Mesendoderm (in vitro differentiated cells): Measurements from ENCODE around the gene C1orf105.

Experiments used
- DNase-seq: peaks from one replicate; pipeline ENCODE4 v3.0.0; 2013
- H2AK5ac ChIP-seq: 2 replicates; pipeline ENCODE4 v1.6.1; 2013; ENCODE audit warnings: low read length, inconsistent platforms
- H2BK120ac ChIP-seq: 2 replicates; pipeline ENCODE4 v1.6.1; 2013; ENCODE audit warnings: low read depth, mild to moderate bottlenecking, low read length, moderate library complexity, mixed read lengths
- H2BK15ac ChIP-seq: replicated peaks from 2 replicates; pipeline ENCODE4 v1.6.1; 2013; ENCODE audit warnings: low read depth, mild to moderate bottlenecking, moderate library complexity
- H2BK5ac ChIP-seq: 2 replicates; pipeline ENCODE4 v1.6.1; 2013; ENCODE audit warnings: low read length, inconsistent platforms
- H3K18ac ChIP-seq: 2 replicates; pipeline ENCODE4 v1.6.1; 2013; ENCODE audit warnings: mild to moderate bottlenecking, low read length, mixed read lengths
- H3K23ac ChIP-seq: one replicate; pipeline ENCODE4 v1.6.1; 2013; ENCODE audit warnings: low read length
- H3K27ac ChIP-seq: 2 replicates; pipeline ENCODE4 v1.5.1; 2013; ENCODE audit warnings: low read depth, mild to moderate bottlenecking, inconsistent platforms, low read length, moderate library complexity
- H3K27me3 ChIP-seq: 2 replicates; pipeline ENCODE4 v1.6.1; 2013; ENCODE audit warnings: low read length, control low read depth, mild to moderate bottlenecking, inconsistent platforms; ENCODE audit not compliant: insufficient read depth, poor library complexity
- H3K36me3 ChIP-seq: 2 replicates; pipeline ENCODE4 v1.6.1; 2013; ENCODE audit warnings: low read length, inconsistent platforms; ENCODE audit not compliant: control insufficient read depth, insufficient read depth
- H3K4ac ChIP-seq: one replicate; pipeline ENCODE4 v1.6.1; 2013; ENCODE audit warnings: low read depth, mild to moderate bottlenecking, low read length, moderate library complexity
- H3K4me1 ChIP-seq: 2 replicates; pipeline ENCODE4 v1.6.1; 2013; ENCODE audit warnings: low read depth, low read length, inconsistent platforms; ENCODE audit not compliant: control insufficient read depth
- H3K4me2 ChIP-seq: 2 replicates; pipeline ENCODE4 v1.6.1; 2013; ENCODE audit warnings: low read length
- H3K4me3 ChIP-seq: 2 replicates; pipeline ENCODE4 v1.5.1; 2013; ENCODE audit warnings: mild to moderate bottlenecking, low read length
- H3K56ac ChIP-seq: one replicate; pipeline ENCODE4 v1.6.1; 2013; ENCODE audit warnings: low read length
- H3K79me1 ChIP-seq: 2 replicates; pipeline ENCODE4 v1.6.1; 2013; ENCODE audit warnings: low read length, inconsistent platforms
- H3K79me2 ChIP-seq: 2 replicates; pipeline ENCODE4 v1.6.1; 2013; ENCODE audit warnings: mild to moderate bottlenecking, low read length; ENCODE audit not compliant: control insufficient read depth, insufficient read depth
- H3K9ac ChIP-seq: 2 replicates; pipeline ENCODE4 v1.6.1; 2013; ENCODE audit warnings: low read length, inconsistent platforms
- H4K5ac ChIP-seq: one replicate; pipeline ENCODE4 v1.6.1; 2013; ENCODE audit warnings: low read length
- H4K8ac ChIP-seq: one replicate; pipeline ENCODE4 v1.6.1; 2013; ENCODE audit warnings: low read depth, mild to moderate bottlenecking, control low read depth, low read length, moderate library complexity
- WGBS: extraction: QIAGEN DNeasy Blood & Tissue Kit; methylation state at CpG from one replicate; pipeline ENCODE4 v1.1.7; 2013; ENCODE audit warnings: low lambda C conversion rate, missing lambda C conversion rate; ENCODE audit not compliant: insufficient coverage; ENCODE audit errors: extremely low coverage; 5-methylcytosine and 5-hydroxymethylcytosine counted together

Gene C1orf105

GRCh38 chr1:172378109-172378760 lies 42.2 kb upstream of the C1orf105 start:
- Histone ChIP-seq H4K5ac (no peak overlapping the region), H3K79me2 (no peaks in the 10 kb centered on the region), H3K4me1 (no peaks in the 10 kb centered on the region), H3K23ac (no peak overlapping the region), H3K4ac (no peak overlapping the region), H3K4me3 (no peak overlapping the region), H2BK15ac (no peak overlapping the region), H3K27ac (no peak overlapping the region), H3K79me1 (no peaks in the 10 kb centered on the region), H3K9ac (no peak overlapping the region), H2BK120ac (no peak overlapping the region), H3K18ac (no peak overlapping the region), H3K36me3 (no peaks in the 10 kb centered on the region), H2AK5ac (no peak overlapping the region), H4K8ac (no peak overlapping the region), H3K27me3 (no peaks in the 10 kb centered on the region), H3K56ac (no peak overlapping the region), H3K4me2 (no peak overlapping the region), H2BK5ac (no peak overlapping the region)
- WGBS, result no CpG with 5 or more reads among the region's 1 CpG
- no peak for DNase-seq

- H3K27ac ChIP-seq, result no peak overlapping the region
- no peak overlapping the region for H4K5ac ChIP-seq
- no peak overlapping the region for H2AK5ac ChIP-seq
- no peak overlapping the region for H3K4me3 ChIP-seq
- H3K27me3 ChIP-seq, result no peaks in the 10 kb centered on the region
- H3K23ac ChIP-seq, result no peak overlapping the region
- no peaks in the 10 kb centered on the region for H3K79me2 ChIP-seq
- no peak overlapping the region for H3K4ac ChIP-seq
- no peaks in the 10 kb centered on the region for H3K4me1 ChIP-seq
- no peak overlapping the region for H3K4me2 ChIP-seq
- no peak for DNase-seq
- H3K36me3 ChIP-seq, result no peaks in the 10 kb centered on the region
- no peak overlapping the region for H4K8ac ChIP-seq
- WGBS, result no CpG with 5 or more reads among the region's 6 CpGs
- no peaks in the 10 kb centered on the region for H3K79me1 ChIP-seq
- H2BK15ac ChIP-seq, result no peak overlapping the region
- H3K18ac ChIP-seq, result no peak overlapping the region
- no peak overlapping the region for H3K9ac ChIP-seq
- H2BK5ac ChIP-seq, result no peak overlapping the region
- no peak overlapping the region for H3K56ac ChIP-seq
- no peak overlapping the region for H2BK120ac ChIP-seq
Measured at GRCh38 chr1:172380441-172381244, 39.8 kb upstream of the C1orf105 start.

GRCh38 chr1:172381946-172382345 lies 38.5 kb upstream of the C1orf105 start:
- H3K79me2 ChIP-seq, result no peaks in the 10 kb centered on the region
- no peaks in the 10 kb centered on the region for H3K4me1 ChIP-seq
- H2AK5ac ChIP-seq, result no peak overlapping the region
- H3K4me3 ChIP-seq, result no peak overlapping the region
- no CpG with 5 or more reads among the region's 2 CpGs for WGBS
- no peak overlapping the region for H3K4ac ChIP-seq
- H3K23ac ChIP-seq, result no peak overlapping the region
- H2BK5ac ChIP-seq, result no peak overlapping the region
- no peak overlapping the region for H3K27ac ChIP-seq
- H4K8ac ChIP-seq, result no peak overlapping the region
- H3K56ac ChIP-seq, result no peak overlapping the region
- no peak overlapping the region for H2BK15ac ChIP-seq
- H3K36me3 ChIP-seq, result no peaks in the 10 kb centered on the region
- H2BK120ac ChIP-seq, result no peak overlapping the region
- no peaks in the 10 kb centered on the region for H3K79me1 ChIP-seq
- H3K4me2 ChIP-seq, result no peak overlapping the region
- no peaks in the 10 kb centered on the region for H3K27me3 ChIP-seq
- H3K9ac ChIP-seq, result no peak overlapping the region
- H4K5ac ChIP-seq, result no peak overlapping the region
- no peak for DNase-seq
- no peak overlapping the region for H3K18ac ChIP-seq

- Histone ChIP-seq H3K23ac (no peak overlapping the region), H3K56ac (no peak overlapping the region), H3K4me3 (no peak overlapping the region), H3K9ac (no peak overlapping the region), H4K5ac (no peak overlapping the region), H3K27ac (no peak overlapping the region), H3K27me3 (no peaks in the 10 kb centered on the region), H2BK5ac (no peak overlapping the region), H3K4me1 (no peaks in the 10 kb centered on the region), H4K8ac (no peak overlapping the region), H3K18ac (peak overlapping the region; percentile 68), H3K79me2 (no peaks in the 10 kb centered on the region), H3K4ac (no peak overlapping the region), H2AK5ac (no peak overlapping the region), H3K36me3 (no peaks in the 10 kb centered on the region), H2BK120ac (no peak overlapping the region), H2BK15ac (no peak overlapping the region), H3K4me2 (no peak overlapping the region), H3K79me1 (no peaks in the 10 kb centered on the region)
- WGBS, result no CpG with 5 or more reads among the region's 1 CpG
- no peak for DNase-seq
Measured at GRCh38 chr1:172382406-172382805, 38.1 kb upstream of the C1orf105 start.

- Histone ChIP-seq H3K4ac (no peak overlapping the region), H3K56ac (no peak overlapping the region), H4K5ac (no peak overlapping the region), H3K27me3 (no peaks in the 10 kb centered on the region), H3K36me3 (no peaks in the 10 kb centered on the region), H4K8ac (no peak overlapping the region), H3K4me1 (no peaks in the 10 kb centered on the region), H2AK5ac (no peak overlapping the region), H3K4me2 (no peak overlapping the region), H2BK15ac (peak overlapping the region; percentile 57), H3K79me2 (no peaks in the 10 kb centered on the region), H3K9ac (no peak overlapping the region), H3K18ac (no peak overlapping the region), H2BK5ac (no peak overlapping the region), H3K23ac (no peak overlapping the region), H3K79me1 (no peaks in the 10 kb centered on the region), H2BK120ac (no peak overlapping the region), H3K27ac (no peak overlapping the region), H3K4me3 (no peak overlapping the region)
- no peak for DNase-seq
- WGBS, result no CpG with 5 or more reads among the region's 4 CpGs
Measured at GRCh38 chr1:172382990-172383389, 37.5 kb upstream of the C1orf105 start.
